ENCODE data around the gene ARMC6.
"Not testable (repeated sequence)": the region's sequence is repeated elsewhere in the genome, so short reads cannot be mapped to it uniquely, and the experiment has no call there.

ARMC6 gene

GRCh38 chr19:19022380-19022961 is 10.9 kb upstream of the ARMC6 start:
- no peak for DNase-seq (ENCODE audit: low spot score)
- TF ChIP-seq CTCF (IDR thresholded peaks at IDR 0.05; ENCODE audit: extremely low read depth, missing control alignments), result no peak

- not testable (repeated sequence) for DNase-seq (ENCODE audit: low spot score)
Observed at GRCh38 chr19:19023376-19023775, 10.0 kb upstream of the ARMC6 start.

- no peak for TF ChIP-seq CTCF (IDR thresholded peaks at IDR 0.05; ENCODE audit: extremely low read depth, missing control alignments)
- DNase-seq (ENCODE audit: low spot score), result no peak
Observed at GRCh38 chr19:19025861-19026260, 7.5 kb upstream of the ARMC6 start.

- TF ChIP-seq CTCF (IDR thresholded peaks at IDR 0.05; ENCODE audit: extremely low read depth, missing control alignments), result no peak
- no peak for DNase-seq (ENCODE audit: low spot score)
Observed at GRCh38 chr19:19026299-19026971, 7.0 kb upstream of the ARMC6 start.

- no peak for TF ChIP-seq CTCF (IDR thresholded peaks at IDR 0.05; ENCODE audit: extremely low read depth, missing control alignments)
- DNase-seq (ENCODE audit: low spot score), result no peak
Observed at GRCh38 chr19:19027228-19027627, 6.2 kb upstream of the ARMC6 start.

- no peak for TF ChIP-seq CTCF (IDR thresholded peaks at IDR 0.05; ENCODE audit: extremely low read depth, missing control alignments)
- no peak for DNase-seq (ENCODE audit: low spot score)
Observed at GRCh38 chr19:19028526-19028925, 4.9 kb upstream of the ARMC6 start.

GRCh38 chr19:19031891-19032290 is 1.5 kb upstream of the ARMC6 start:
- DNase-seq (ENCODE audit: low spot score), result no peak
- TF ChIP-seq CTCF (IDR thresholded peaks at IDR 0.05; ENCODE audit: extremely low read depth, missing control alignments), result no peak
